Fibroblast of lung (primary cell): ENCODE results near the gene NFIL3.

Experiments used
- EZH2 ChIP-seq: IDR thresholded peaks from 2 replicates; pipeline ENCODE4 v1.5.1; 2012; ENCODE audit warnings: low read length, control low read depth, mild to moderate bottlenecking; ENCODE audit errors: missing control alignments
- TF ChIP-seq, protein P1 (sequence below), 2 donors: IDR thresholded peaks in 1 of 2; conservative IDR thresholded peaks in 1 of 2; 1 replicate in 1 of 2; 2 replicates in 1 of 2; pipeline ENCODE4 v1.5.1; 2011 to 2012; ENCODE audit warnings: low read length in 2 of 2, control low read depth in 1 of 2, inconsistent platforms in 1 of 2, low read depth in 1 of 2, mild to moderate bottlenecking in 1 of 2

DNA sequence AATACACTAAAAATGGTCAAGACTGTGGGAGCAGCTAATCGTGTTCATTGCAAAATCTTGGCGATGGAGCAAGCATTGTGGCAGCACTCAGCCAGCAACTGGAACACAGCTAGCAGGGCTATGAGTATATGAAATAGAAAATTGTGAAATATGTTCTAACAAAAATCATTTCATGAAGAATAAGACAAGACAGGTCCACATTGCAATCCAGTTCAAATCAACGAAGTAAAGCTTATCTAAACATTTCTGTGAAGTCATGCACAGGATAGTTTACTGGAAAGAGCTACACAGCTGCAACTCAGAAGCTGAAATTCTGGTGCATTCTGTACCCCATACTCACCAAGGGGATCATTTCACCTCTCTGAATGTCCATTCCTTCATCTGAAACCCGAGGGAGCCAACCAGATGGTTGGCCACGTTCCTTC, 5.3 kb upstream of the NFIL3 start:
- TF ChIP-seq, protein P1, sequence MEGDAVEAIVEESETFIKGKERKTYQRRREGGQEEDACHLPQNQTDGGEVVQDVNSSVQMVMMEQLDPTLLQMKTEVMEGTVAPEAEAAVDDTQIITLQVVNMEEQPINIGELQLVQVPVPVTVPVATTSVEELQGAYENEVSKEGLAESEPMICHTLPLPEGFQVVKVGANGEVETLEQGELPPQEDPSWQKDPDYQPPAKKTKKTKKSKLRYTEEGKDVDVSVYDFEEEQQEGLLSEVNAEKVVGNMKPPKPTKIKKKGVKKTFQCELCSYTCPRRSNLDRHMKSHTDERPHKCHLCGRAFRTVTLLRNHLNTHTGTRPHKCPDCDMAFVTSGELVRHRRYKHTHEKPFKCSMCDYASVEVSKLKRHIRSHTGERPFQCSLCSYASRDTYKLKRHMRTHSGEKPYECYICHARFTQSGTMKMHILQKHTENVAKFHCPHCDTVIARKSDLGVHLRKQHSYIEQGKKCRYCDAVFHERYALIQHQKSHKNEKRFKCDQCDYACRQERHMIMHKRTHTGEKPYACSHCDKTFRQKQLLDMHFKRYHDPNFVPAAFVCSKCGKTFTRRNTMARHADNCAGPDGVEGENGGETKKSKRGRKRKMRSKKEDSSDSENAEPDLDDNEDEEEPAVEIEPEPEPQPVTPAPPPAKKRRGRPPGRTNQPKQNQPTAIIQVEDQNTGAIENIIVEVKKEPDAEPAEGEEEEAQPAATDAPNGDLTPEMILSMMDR (conservative IDR thresholded peaks at IDR 0.05 in 1 of 2, IDR thresholded peaks at IDR 0.05 in 1 of 2; ENCODE audit: low read depth in 1 of 2, low read length in 2 of 2), result no peak
- no peak for TF ChIP-seq EZH2
